Osteoblast (primary cell): ENCODE data around the gene PPM1L. TPM values are rescaled to one million over a fixed set of nuclear protein-coding genes. Genes with fewer than 3 reads are reported as not detected.
A peak's percentile ranks its signal among the peaks of the same experiment; 100 is the strongest.

Source experiments
- DNase-seq: peaks from one replicate; pipeline ENCODE4 v3.0.0; 2011; ENCODE audit warnings: low spot score, mixed read lengths; ENCODE audit not compliant: insufficient read length; ENCODE audit errors: missing footprints
- H2AFZ ChIP-seq: 2 replicates; pipeline ENCODE4 v1.6.0; 2011; ENCODE audit warnings: mild to moderate bottlenecking, low read length
- H3K27ac ChIP-seq: 2 replicates; pipeline ENCODE4 v1.5.1; 2011; ENCODE audit warnings: mild to moderate bottlenecking, low read depth, low read length, moderate library complexity
- H3K27me3 ChIP-seq: 2 replicates; pipeline ENCODE4 v1.6.0; 2012; ENCODE audit warnings: mild to moderate bottlenecking, control low read depth, inconsistent platforms, low read length, moderate library complexity; ENCODE audit not compliant: insufficient read depth
- H3K36me3 ChIP-seq: 2 replicates; pipeline ENCODE4 v1.5.1; 2011; ENCODE audit warnings: mild to moderate bottlenecking, low read length, control low read depth, moderate library complexity; ENCODE audit not compliant: insufficient read depth
- H3K4me1 ChIP-seq: 2 replicates; pipeline ENCODE4 v1.5.1; 2011; ENCODE audit warnings: mild to moderate bottlenecking, low read length, control low read depth, moderate library complexity; ENCODE audit not compliant: insufficient read depth
- H3K4me2 ChIP-seq: 2 replicates; pipeline ENCODE4 v1.6.0; 2011; ENCODE audit warnings: mild to moderate bottlenecking, low read length; ENCODE audit not compliant: insufficient read depth
- H3K4me3 ChIP-seq: fragments of 200-600 bp; sonication (generic); 3 replicates; pipeline ENCODE4 v1.5.1; 2012; ENCODE audit warnings: mild to moderate bottlenecking, low read length, inconsistent platforms; ENCODE audit not compliant: insufficient read depth
- H3K79me2 ChIP-seq: 2 replicates; pipeline ENCODE4 v1.6.0; 2012; ENCODE audit warnings: mild to moderate bottlenecking, low read length, control low read depth, inconsistent platforms; ENCODE audit not compliant: insufficient read depth
- H3K9me3 ChIP-seq: 2 replicates; pipeline ENCODE4 v1.5.1; 2011; ENCODE audit warnings: low read depth, low read length, control low read depth
- H4K20me1 ChIP-seq: 2 replicates; pipeline ENCODE4 v1.6.0; 2012; ENCODE audit warnings: mild to moderate bottlenecking, low read length, control low read depth; ENCODE audit not compliant: insufficient read depth
- CTCF ChIP-seq: IDR thresholded peaks from 2 replicates; pipeline ENCODE4 v1.5.1; 2011; ENCODE audit warnings: mild to moderate bottlenecking, low read depth, low read length, moderate library complexity; ENCODE audit errors: extremely low read depth
- total RNA-seq: library from RNA; depleted of rRNA; stranded (reverse); fragments of >200 nt; gene quantifications from 2 replicates; pipeline ENCODE4 v1.2.3, GENCODE V29; 2012

PPM1L gene
- total RNA-seq, 1 donor = 4.3 TPM

- TF ChIP-seq CTCF = no peak
- no peak overlapping the region for H2AFZ ChIP-seq
- H3K79me2 ChIP-seq = no peaks in the 10 kb centered on the region
- H3K4me1 ChIP-seq = peaks cover 26% of the 10 kb centered on the region
- no peak overlapping the region for H3K4me3 ChIP-seq
- H3K9me3 ChIP-seq = no peaks in the 10 kb centered on the region
- no peaks in the 10 kb centered on the region for H4K20me1 ChIP-seq
- no peak for DNase-seq
- H3K36me3 ChIP-seq = no peaks in the 10 kb centered on the region
- peak overlapping the region; percentile 44 for H3K27ac ChIP-seq
- no peaks in the 10 kb centered on the region for H3K27me3 ChIP-seq
- peak overlapping the region; percentile 37 for H3K4me2 ChIP-seq
These were observed 314.4 kb downstream of the PPM1L start for GRCh38 chr3:161070252-161070930.

- peaks cover 26% of the 10 kb centered on the region for H3K4me1 ChIP-seq
- H4K20me1 ChIP-seq = no peaks in the 10 kb centered on the region
- DNase-seq = no peak
- no peaks in the 10 kb centered on the region for H3K9me3 ChIP-seq
- no peak overlapping the region for H3K4me3 ChIP-seq
- H3K36me3 ChIP-seq = no peaks in the 10 kb centered on the region
- no peak overlapping the region for H3K4me2 ChIP-seq
- no peaks in the 10 kb centered on the region for H3K79me2 ChIP-seq
- TF ChIP-seq CTCF = no peak
- no peak overlapping the region for H3K27ac ChIP-seq
- no peak overlapping the region for H2AFZ ChIP-seq
- no peaks in the 10 kb centered on the region for H3K27me3 ChIP-seq
These were observed 315.1 kb downstream of the PPM1L start for GRCh38 chr3:161070980-161071663.

GRCh38 chr3:161072211-161072621 lies 316.2 kb downstream of the PPM1L start:
- no peaks in the 10 kb centered on the region for H3K79me2 ChIP-seq
- no peaks in the 10 kb centered on the region for H4K20me1 ChIP-seq
- no peak overlapping the region for H2AFZ ChIP-seq
- H3K4me3 ChIP-seq = no peak overlapping the region
- no peaks in the 10 kb centered on the region for H3K9me3 ChIP-seq
- H3K27me3 ChIP-seq = no peaks in the 10 kb centered on the region
- no peak for DNase-seq
- no peak overlapping the region for H3K4me2 ChIP-seq
- H3K4me1 ChIP-seq = peaks cover 26% of the 10 kb centered on the region
- no peaks in the 10 kb centered on the region for H3K36me3 ChIP-seq
- TF ChIP-seq CTCF = no peak
- H3K27ac ChIP-seq = no peak overlapping the region

GRCh38 chr3:161072751-161073150 lies 316.7 kb downstream of the PPM1L start:
- peaks cover 26% of the 10 kb centered on the region for H3K4me1 ChIP-seq
- no peaks in the 10 kb centered on the region for H4K20me1 ChIP-seq
- H3K27ac ChIP-seq = no peak overlapping the region
- H3K27me3 ChIP-seq = no peaks in the 10 kb centered on the region
- H3K9me3 ChIP-seq = no peaks in the 10 kb centered on the region
- no peak overlapping the region for H3K4me2 ChIP-seq
- no peaks in the 10 kb centered on the region for H3K79me2 ChIP-seq
- no peak for DNase-seq
- H3K4me3 ChIP-seq = no peak overlapping the region
- no peaks in the 10 kb centered on the region for H3K36me3 ChIP-seq
- no peak overlapping the region for H2AFZ ChIP-seq
- TF ChIP-seq CTCF = no peak
